Body of pancreas (tissue), 4 donors: ENCODE measurements around the gene CBR4. TPM values are rescaled to one million over a fixed set of nuclear protein-coding genes. Genes with fewer than 3 reads are reported as not detected.

Experiments used
- ATAC-seq: fragments of 150-250 bp; one replicate; pipeline ENCODE4 v1.9.1; 2016
- DNase-seq, 4 donors: peaks; one replicate each; pipeline ENCODE4 v3.0.0-alpha.2; 2019
- H3K27ac ChIP-seq, 4 donors: fragments of 200-600 bp; sonication (generic); 1 replicate in 3 of 4; 2 replicates in 1 of 4; pipeline versions ENCODE4 v1.5.1 to v1.6.1; 2016 to 2019; ENCODE audit warnings: mild to moderate bottlenecking in 1 of 4, mixed read lengths in 1 of 4, moderate library complexity in 1 of 4
- H3K27me3 ChIP-seq, 2 donors: fragments of 200-600 bp; sonication (generic); one replicate each; pipeline ENCODE4 v1.6.0; 2016; ENCODE audit warnings: mild to moderate bottlenecking in 1 of 2
- H3K36me3 ChIP-seq, 2 donors: fragments of 200-600 bp; sonication (generic); replicated peaks in 1 of 2; 2 replicates each; pipeline ENCODE4 v1.5.1; 2016; ENCODE audit warnings: low read depth in 2 of 2; ENCODE audit not compliant: insufficient read depth in 1 of 2
- H3K4me1 ChIP-seq: fragments of 200-600 bp; sonication (generic); one replicate; pipeline ENCODE4 v1.6.0; 2016
- H3K4me3 ChIP-seq, 2 donors: fragments of 200-600 bp; sonication (generic); 1 replicate in 1 of 2; 2 replicates in 1 of 2; pipeline ENCODE4 v1.5.1; 2016 to 2019
- H3K9me3 ChIP-seq, 3 donors: fragments of 200-600 bp; sonication (generic); 1 replicate in 2 of 3; 2 replicates in 1 of 3; pipeline ENCODE4 v1.5.1; 2016
- CTCF ChIP-seq, 7 experiments: fragments of 450-650 bp in 4 of 7; fragments of 200-600 bp in 3 of 7; sonication (generic) in 3 of 7; IDR thresholded peaks; one replicate each; pipeline ENCODE4 v1.5.1; 2016 to 2019; ENCODE audit warnings: antibody characterized with exemption in 7 of 7
- POLR2A ChIP-seq, 3 donors: fragments of 450-650 bp; IDR thresholded peaks; one replicate each; pipeline ENCODE4 v1.6.1; 2016; ENCODE audit warnings: antibody characterized with exemption in 3 of 3, mild to moderate bottlenecking in 2 of 3
- WGBS, 2 donors: methylation state at CpG; one replicate each; pipeline ENCODE4 v1.1.5; 2017; 5-methylcytosine and 5-hydroxymethylcytosine counted together
- intact Hi-C: fragments of 100-400 bp; cut with DNase I; formaldehyde crosslinking; loops from one replicate; pipeline ENCODE4 v1.15.1; 2023
- total RNA-seq, 2 donors: library from RNA; depleted of rRNA; stranded (reverse); fragments of >200 nt; gene quantifications; one replicate each; pipeline ENCODE4 v1.1.0, GENCODE V29; 2016

The CBR4 gene
- total RNA-seq, 2 donors from 2014 or later = 24.1 to 24.4 TPM

DNA sequence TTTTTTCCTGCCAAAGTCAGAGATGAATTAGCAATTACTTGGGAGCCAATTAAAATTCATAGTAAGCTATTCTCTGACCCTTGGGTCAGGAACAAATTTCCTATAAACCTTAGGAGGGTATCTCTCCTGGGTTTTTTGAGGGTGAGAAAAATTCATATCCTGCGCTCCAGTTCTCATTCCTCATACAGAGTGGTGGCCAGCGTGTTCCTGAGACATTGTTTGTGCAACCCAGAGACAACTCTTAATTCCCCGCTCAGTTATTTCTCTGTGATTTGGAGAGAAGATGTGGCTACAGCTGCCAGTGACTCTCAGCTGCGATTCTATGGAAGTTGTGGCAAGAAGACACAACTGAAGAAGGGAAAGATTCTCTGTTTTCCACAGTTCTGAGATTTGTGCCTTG lies 37.9 kb upstream of the CBR4 start:
- TF ChIP-seq CTCF (IDR thresholded peaks at IDR 0.05) = no peak
- no peak for TF ChIP-seq POLR2A (IDR thresholded peaks at IDR 0.05)
- Histone ChIP-seq H3K36me3 (no peaks in the 10 kb centered on the region), H3K4me3 (no peak overlapping the region), H3K27me3 (no peaks in the 10 kb centered on the region), H3K27ac (no peak overlapping the region), H3K9me3 (no peaks in the 10 kb centered on the region), H3K4me1 (no peaks in the 10 kb centered on the region)
- intact Hi-C loops = no loop called here
- DNase-seq (no peak), ATAC-seq (no peak)
- WGBS, 2 donors = 86 to 90% methylated on average over 4 of the region's 4 CpGs

GRCh38 chr4:169045862-169046584 lies 36.0 kb upstream of the CBR4 start:
- TF ChIP-seq CTCF (IDR thresholded peaks at IDR 0.05) (no peak), POLR2A (IDR thresholded peaks at IDR 0.05) (no peak)

DNA sequence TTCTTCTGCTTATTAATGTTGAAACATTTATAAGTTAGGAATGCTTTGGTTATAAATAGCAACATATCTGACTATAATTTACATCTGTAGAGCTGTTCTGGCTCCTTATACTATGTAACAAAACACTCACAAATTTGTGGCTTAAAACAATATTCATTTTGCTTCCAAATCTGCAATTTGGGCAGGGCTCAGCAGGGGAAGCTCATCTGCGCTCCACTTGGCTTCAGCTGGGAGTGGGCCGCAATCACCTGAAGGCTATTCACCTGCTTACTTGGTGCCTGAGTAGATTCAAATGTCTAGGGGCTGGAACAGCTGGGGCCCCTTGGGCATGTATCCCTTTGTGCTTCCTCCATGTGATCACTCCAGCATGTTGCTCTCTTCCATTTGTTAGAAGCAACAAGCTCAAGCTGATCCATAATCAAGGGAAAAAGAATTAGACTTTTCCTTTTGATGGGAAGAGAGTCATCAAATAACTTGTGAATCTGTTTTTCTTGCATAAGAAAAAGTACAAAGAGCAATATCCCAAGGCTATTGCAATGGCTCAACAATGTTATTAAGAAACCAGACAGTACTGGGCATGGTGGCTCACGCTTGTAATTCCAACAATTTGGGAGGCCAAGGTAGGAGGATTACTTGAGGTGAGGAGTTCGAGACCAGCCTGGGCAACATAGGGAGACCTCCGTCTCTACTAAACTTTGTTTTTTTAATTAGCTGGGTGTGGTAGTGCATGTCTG lies 34.8 kb upstream of the CBR4 start:
- Histone ChIP-seq H3K4me3 (no peak overlapping the region), H3K4me1 (no peaks in the 10 kb centered on the region), H3K27me3 (no peaks in the 10 kb centered on the region), H3K27ac (no peak overlapping the region), H3K9me3 (no peaks in the 10 kb centered on the region), H3K36me3 (no peaks in the 10 kb centered on the region)
- TF ChIP-seq CTCF (IDR thresholded peaks at IDR 0.05) (no peak), POLR2A (IDR thresholded peaks at IDR 0.05) (no peak)
- DNase-seq = no peak
- 89 to 92% methylated on average over 5 of the region's 5 CpGs for WGBS, 2 donors
- intact Hi-C loops = no loop called here
- no peak for ATAC-seq

More at GRCh38 chr4:169045862-169046584, 36.0 kb upstream of the CBR4 start:
- DNase-seq (no peak), ATAC-seq (no peak)
- 76 to 82% methylated on average over 15 of the region's 15 CpGs for WGBS, 2 donors
- H3K27ac ChIP-seq = no peak overlapping the region
- intact Hi-C loops = no loop called here
- H3K9me3 ChIP-seq = no peaks in the 10 kb centered on the region
- H3K27me3 ChIP-seq = no peaks in the 10 kb centered on the region
- no peaks in the 10 kb centered on the region for H3K4me1 ChIP-seq
- no peaks in the 10 kb centered on the region for H3K36me3 ChIP-seq
- H3K4me3 ChIP-seq = no peak overlapping the region

- WGBS, 2 donors = 81 to 88% methylated on average over 2 of the region's 2 CpGs
- Histone ChIP-seq H3K27ac (no peak overlapping the region), H3K9me3 (no peaks in the 10 kb centered on the region), H3K36me3 (no peaks in the 10 kb centered on the region), H3K27me3 (no peaks in the 10 kb centered on the region), H3K4me1 (no peaks in the 10 kb centered on the region), H3K4me3 (no peak overlapping the region)
- ATAC-seq (no peak), DNase-seq (no peak)
- no peak for TF ChIP-seq CTCF (IDR thresholded peaks at IDR 0.05)
- TF ChIP-seq POLR2A (IDR thresholded peaks at IDR 0.05) = no peak
- intact Hi-C loops = no loop called here
Measured at GRCh38 chr4:169042608-169043007, 32.6 kb upstream of the CBR4 start.
